ENCODE results near the gene CD59. TPM values are rescaled to one million over a fixed set of nuclear protein-coding genes. Genes with fewer than 3 reads are reported as not detected.
A peak's percentile ranks its signal among the peaks of the same experiment; 100 is the strongest.
"Not testable (repeated sequence)": the region's sequence is repeated elsewhere in the genome, so short reads cannot be mapped to it uniquely, and the experiment has no call there.

CD59 gene
- total RNA-seq, 2 experiments from 2014 or later: 54.1 to 70.5 TPM

GRCh38 chr11:33735271-33736147 lies 714 bp downstream of the CD59 start:
- Mint-ChIP-seq H3K27me3 (peaks cover 40% of the 10 kb centered on the region), H3K4me1 (peaks cover 31% of the 10 kb centered on the region), H3K36me3 (peaks cover 10% of the 10 kb centered on the region)

GRCh38 chr11:33734441-33735270 lies 1.6 kb downstream of the CD59 start:
- Mint-ChIP-seq H3K4me3 (peak overlapping the region; percentile 82), H3K27me3 (peaks cover 40% of the 10 kb centered on the region), H3K9me3 (ENCODE audit: low read depth) (no peaks in the 10 kb centered on the region), H3K27ac (peak overlapping the region; percentile 71), H3K36me3 (peaks cover 10% of the 10 kb centered on the region), H3K4me1 (peaks cover 31% of the 10 kb centered on the region)
- no peak for DNase-seq
- ATAC-seq: no peak
- CTCF ChIA-PET: interaction anchor here (0.9 to 1.5 kb wide), 3 partner anchors 12 to 20 kb away, joined by 3 to 6 read pairs (median 3); no protein-coding TSS in a partner anchor

More at GRCh38 chr11:33735271-33736147, 714 bp downstream of the CD59 start:
- Mint-ChIP-seq H3K9me3 (ENCODE audit: low read depth) (no peaks in the 10 kb centered on the region), H3K4me3 (peak overlapping the region; percentile 82), H3K27ac (peak overlapping the region; percentile 71)
- CTCF ChIA-PET: interaction anchor here (0.9 to 1.5 kb wide), 3 partner anchors 13 to 21 kb away, joined by 3 to 6 read pairs (median 3); no protein-coding TSS in a partner anchor
- DNase-seq (peak; percentile 71), ATAC-seq (peak; percentile 56)

GRCh38 chr11:33733980-33734379 lies 2.2 kb downstream of the CD59 start:
- H3K4me1 Mint-ChIP-seq: peaks cover 31% of the 10 kb centered on the region
- no peak for ATAC-seq

GRCh38 chr11:33731723-33732531 lies 4.3 kb downstream of the CD59 start:
- ATAC-seq (no peak), DNase-seq (no peak)
- peaks cover 38% of the 10 kb centered on the region for H3K27me3 Mint-ChIP-seq
- peaks cover 16% of the 10 kb centered on the region for H3K36me3 Mint-ChIP-seq
- no peak overlapping the region for H3K4me3 Mint-ChIP-seq
- CTCF ChIA-PET: interaction anchor here (1.0 kb wide), 1 partner anchor 30 kb away, joined by 4 read pairs; no protein-coding TSS in a partner anchor
- H3K27ac Mint-ChIP-seq: no peak overlapping the region
- peaks cover 31% of the 10 kb centered on the region for H3K4me1 Mint-ChIP-seq
- no peaks in the 10 kb centered on the region for H3K9me3 Mint-ChIP-seq (ENCODE audit: low read depth)

More at GRCh38 chr11:33733980-33734379, 2.2 kb downstream of the CD59 start:
- CTCF ChIA-PET: interaction anchor here (1.1 kb wide), 1 partner anchor 16 kb away, joined by 3 read pairs; no protein-coding TSS in a partner anchor
- no peak overlapping the region for H3K27ac Mint-ChIP-seq
- H3K36me3 Mint-ChIP-seq: peaks cover 13% of the 10 kb centered on the region
- peaks cover 43% of the 10 kb centered on the region for H3K27me3 Mint-ChIP-seq
- peak overlapping the region; percentile 82 for H3K4me3 Mint-ChIP-seq
- H3K9me3 Mint-ChIP-seq (ENCODE audit: low read depth): no peaks in the 10 kb centered on the region
- no peak for DNase-seq

GRCh38 chr11:33730716-33731115 lies 5.5 kb downstream of the CD59 start:
- Mint-ChIP-seq H3K27me3 (peaks cover 46% of the 10 kb centered on the region), H3K27ac (no peak overlapping the region), H3K9me3 (ENCODE audit: low read depth) (no peaks in the 10 kb centered on the region), H3K36me3 (peaks cover 19% of the 10 kb centered on the region), H3K4me3 (no peak overlapping the region), H3K4me1 (peaks cover 29% of the 10 kb centered on the region)
- no peak for ATAC-seq
- CTCF ChIA-PET: no interaction called here
- DNase-seq: no peak

GRCh38 chr11:33729072-33729664 lies 7.1 kb downstream of the CD59 start:
- peaks cover 22% of the 10 kb centered on the region for H3K4me1 Mint-ChIP-seq
- H3K9me3 Mint-ChIP-seq (ENCODE audit: low read depth); H3K4me3 Mint-ChIP-seq; ATAC-seq; DNase-seq; H3K27ac Mint-ChIP-seq; CTCF ChIA-PET: not testable (repeated sequence)
- H3K36me3 Mint-ChIP-seq: peaks cover 21% of the 10 kb centered on the region
- peaks cover 38% of the 10 kb centered on the region for H3K27me3 Mint-ChIP-seq

- Mint-ChIP-seq H3K27me3 (peaks cover 27% of the 10 kb centered on the region), H3K4me1 (peaks cover 31% of the 10 kb centered on the region)
Observed at GRCh38 chr11:33727539-33727938, 8.7 kb downstream of the CD59 start.

GRCh38 chr11:33725496-33725895 lies 10.7 kb downstream of the CD59 start:
- CTCF ChIA-PET: no interaction called here
- ATAC-seq: no peak
- H3K36me3 Mint-ChIP-seq: peaks cover 17% of the 10 kb centered on the region
- no peak for DNase-seq
- H3K27me3 Mint-ChIP-seq: peaks cover 22% of the 10 kb centered on the region
- H3K4me3 Mint-ChIP-seq: no peak overlapping the region
- peaks cover 38% of the 10 kb centered on the region for H3K4me1 Mint-ChIP-seq
- H3K27ac Mint-ChIP-seq: no peak overlapping the region
- H3K9me3 Mint-ChIP-seq (ENCODE audit: low read depth): no peaks in the 10 kb centered on the region

More at GRCh38 chr11:33727539-33727938, 8.7 kb downstream of the CD59 start:
- H3K27ac Mint-ChIP-seq; H3K4me3 Mint-ChIP-seq; ATAC-seq; DNase-seq; H3K9me3 Mint-ChIP-seq (ENCODE audit: low read depth); CTCF ChIA-PET: not testable (repeated sequence)
- H3K36me3 Mint-ChIP-seq: peaks cover 13% of the 10 kb centered on the region

- ATAC-seq (no peak), DNase-seq (no peak)
- peaks cover 44% of the 10 kb centered on the region for H3K4me1 Mint-ChIP-seq
- H3K4me3 Mint-ChIP-seq: no peak overlapping the region
- H3K36me3 Mint-ChIP-seq: peaks cover 23% of the 10 kb centered on the region
- H3K9me3 Mint-ChIP-seq (ENCODE audit: low read depth): no peaks in the 10 kb centered on the region
- peaks cover 22% of the 10 kb centered on the region for H3K27me3 Mint-ChIP-seq
- no peak overlapping the region for H3K27ac Mint-ChIP-seq
- CTCF ChIA-PET: no interaction called here
Observed at GRCh38 chr11:33724644-33725035, 11.6 kb downstream of the CD59 start.

- Mint-ChIP-seq H3K27me3 (peaks cover 19% of the 10 kb centered on the region), H3K4me3 (no peak overlapping the region), H3K36me3 (peaks cover 21% of the 10 kb centered on the region), H3K4me1 (peaks cover 45% of the 10 kb centered on the region), H3K9me3 (ENCODE audit: low read depth) (no peaks in the 10 kb centered on the region), H3K27ac (peak overlapping the region; percentile 62)
- no peak for DNase-seq
- CTCF ChIA-PET: interaction anchor here (0.5 to 1.8 kb wide), 4 partner anchors 12 to 326 kb away, joined by 3 to 6 read pairs (median 4); partner anchors contain the start of gene CD59
- peak; percentile 21 for ATAC-seq
Observed at GRCh38 chr11:33723238-33723881, 12.9 kb downstream of the CD59 start.

GRCh38 chr11:33722590-33723234 lies 13.5 kb downstream of the CD59 start:
- CTCF ChIA-PET: interaction anchor here (0.5 to 1.8 kb wide), 4 partner anchors 12 to 325 kb away, joined by 3 to 6 read pairs (median 4); partner anchors contain the start of gene CD59
- Mint-ChIP-seq H3K9me3 (ENCODE audit: low read depth) (no peaks in the 10 kb centered on the region), H3K4me1 (peaks cover 45% of the 10 kb centered on the region), H3K27me3 (peaks cover 16% of the 10 kb centered on the region), H3K4me3 (peak overlapping the region; percentile 21), H3K27ac (peak overlapping the region; percentile 64), H3K36me3 (peaks cover 19% of the 10 kb centered on the region)
- DNase-seq: peak; percentile 83
- ATAC-seq: peak; percentile 88

Data from activated CD8-positive, alpha-beta memory T cell treated with anti-CD3 and anti-CD28 coated beads, Interleukin-2, amount 10 ng/mL, durations not matched to agents 7 days and 5 days (primary cell).